Common myeloid progenitor, CD34-positive (primary cell): ENCODE measurements around the gene CPA4.

Source experiments
- CTCF ChIA-PET: fragments of 350-600 bp; sonication (Branson Sonifier 250); formaldehyde crosslinking; loops from one replicate; lab custom pipeline; 2021; ENCODE audit warnings: antibody characterized with exemption; lab: Charles Lee
- POLR2A ChIA-PET: fragments of 350-600 bp; sonication (Branson Sonifier 250); formaldehyde crosslinking; loops from one replicate; lab custom pipeline; 2021; ENCODE audit warnings: antibody characterized with exemption; lab: Charles Lee
- DNase-seq, 3 donors: peaks; one replicate each; pipeline versions ENCODE4 v3.0.0 to v3.0.0-alpha.2; 2013
- H3K27ac ChIP-seq, 2 experiments: 1 replicate in 1 of 2; 2 replicates in 1 of 2; pipeline ENCODE4 v1.7.0; 2013; ENCODE audit warnings: inconsistent platforms in 2 of 2, low read length in 2 of 2, mild to moderate bottlenecking in 2 of 2, low read depth in 1 of 2, moderate library complexity in 1 of 2; ENCODE audit not compliant: severe bottlenecking in 2 of 2, insufficient read depth in 1 of 2, poor library complexity in 1 of 2
- H3K27me3 ChIP-seq, 5 experiments: replicated peaks in 2 of 5; 1 replicate in 3 of 5; 2 replicates in 2 of 5; pipeline versions ENCODE4 v1.6.1 to v1.7.0; 2013; ENCODE audit warnings: low read length in 4 of 5, mild to moderate bottlenecking in 2 of 5, moderate library complexity in 2 of 5, inconsistent platforms in 1 of 5; ENCODE audit not compliant: insufficient read depth in 5 of 5, control insufficient read depth in 4 of 5
- H3K36me3 ChIP-seq, 4 experiments: 1 replicate in 2 of 4; 2 replicates in 2 of 4; pipeline versions ENCODE4 v1.6.1 to v1.7.0; 2013; ENCODE audit warnings: low read length in 3 of 4, control low read depth in 1 of 4, mild to moderate bottlenecking in 1 of 4; ENCODE audit not compliant: control insufficient read depth in 4 of 4, insufficient read depth in 4 of 4
- H3K4me1 ChIP-seq, 4 experiments: 1 replicate in 3 of 4; 2 replicates in 1 of 4; pipeline versions ENCODE4 v1.6.1 to v1.7.1; 2013; ENCODE audit warnings: low read length in 3 of 4, mild to moderate bottlenecking in 3 of 4, control low read depth in 1 of 4, inconsistent platforms in 1 of 4, moderate library complexity in 1 of 4; ENCODE audit not compliant: control insufficient read depth in 4 of 4, insufficient read depth in 4 of 4; ENCODE audit errors: control extremely low read depth in 1 of 4
- H3K4me3 ChIP-seq, 7 experiments: 1 replicate in 4 of 7; 2 replicates in 3 of 7; pipeline versions ENCODE4 v1.5.1 to v1.7.0; 2013; ENCODE audit warnings: mild to moderate bottlenecking in 7 of 7, low read length in 6 of 7, moderate library complexity in 6 of 7, inconsistent platforms in 2 of 7, low read depth in 2 of 7, control low read depth in 1 of 7; ENCODE audit not compliant: insufficient read depth in 4 of 7, control insufficient read depth in 1 of 7; ENCODE audit errors: extremely low read depth in 1 of 7
- H3K9me3 ChIP-seq, 5 experiments: 1 replicate in 4 of 5; 2 replicates in 1 of 5; pipeline versions ENCODE4 v1.6.1 to v1.7.1; 2013; ENCODE audit warnings: low read length in 4 of 5, mild to moderate bottlenecking in 2 of 5, inconsistent platforms in 1 of 5, low read depth in 1 of 5, moderate library complexity in 1 of 5; ENCODE audit not compliant: control insufficient read depth in 4 of 5, insufficient read depth in 2 of 5; ENCODE audit errors: control extremely low read depth in 1 of 5
- WGBS: methylation state at CpG from one replicate; pipeline ENCODE4 v1.1.5; 2013; ENCODE audit not compliant: insufficient coverage; 5-methylcytosine and 5-hydroxymethylcytosine counted together

The CPA4 gene

DNA sequence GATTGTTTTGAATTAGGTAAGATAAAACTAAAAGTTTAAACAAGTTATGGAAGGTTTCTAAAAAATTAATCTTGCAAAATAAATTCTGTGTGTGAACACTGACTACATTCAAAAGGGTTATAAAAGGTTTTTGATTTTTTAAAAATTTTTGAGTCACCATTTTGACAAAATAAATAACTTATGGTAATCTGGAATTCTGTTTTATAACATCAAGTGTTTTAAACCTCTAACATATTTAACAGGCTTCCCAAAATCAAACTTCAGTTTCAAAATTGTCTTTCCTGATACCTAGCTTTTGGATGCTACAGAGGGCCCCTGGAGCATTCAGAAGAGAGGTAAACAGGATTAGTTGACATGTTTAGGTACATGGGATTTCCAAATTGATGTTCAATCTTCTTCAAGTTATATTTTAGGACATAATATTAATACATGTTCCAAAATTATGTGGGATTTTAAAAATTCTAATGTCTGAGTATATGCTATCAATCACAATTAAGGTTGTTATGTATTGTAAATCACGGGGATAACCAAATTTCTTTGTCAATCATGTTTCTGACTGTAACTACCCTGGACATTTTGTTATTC lies 34.4 kb upstream of the CPA4 start:
- H3K4me1 ChIP-seq, result peaks cover 0 to 14% (median 2%) of the 10 kb centered on the region in 4 experiments
- H3K9me3 ChIP-seq, result peaks cover 0 to 57% (median 17%) of the 10 kb centered on the region in 5 experiments
- ChIA-PET CTCF (interaction anchor here (1.4 kb wide), 1 partner anchor 83 kb away, joined by 3 read pairs; no protein-coding TSS in a partner anchor), POLR2A (no interaction called here)
- no peaks in the 10 kb centered on the region for H3K27me3 ChIP-seq
- H3K27ac ChIP-seq, result no peak overlapping the region
- no peak overlapping the region for H3K4me3 ChIP-seq
- H3K36me3 ChIP-seq, result no peaks in the 10 kb centered on the region
- no CpG with 5 or more reads among the region's 1 CpG for WGBS
- DNase-seq, result no peak

DNA sequence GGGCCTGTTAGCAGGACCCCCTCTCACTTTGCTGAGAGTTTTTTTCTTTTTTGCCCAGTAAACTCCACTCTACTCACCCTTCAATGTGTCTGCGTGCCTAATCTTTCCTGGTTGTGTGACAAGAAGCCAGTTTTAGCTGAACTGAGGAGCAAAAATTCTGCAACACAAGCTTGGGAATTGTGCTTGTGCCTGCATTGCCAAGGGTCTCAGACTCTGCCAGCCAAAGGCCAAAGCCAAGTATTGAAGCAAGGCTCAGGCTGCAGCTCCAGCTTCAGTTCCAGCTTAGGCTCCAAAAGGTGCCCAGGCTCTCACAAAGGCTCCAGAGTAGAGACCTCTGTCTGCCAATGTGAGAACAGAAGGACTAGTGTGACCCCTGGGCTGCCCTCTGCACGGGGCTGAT lies 30.5 kb upstream of the CPA4 start:
- WGBS, result 75% methylated on average over 2 of the region's 2 CpGs
- no peak overlapping the region for H3K4me3 ChIP-seq
- ChIA-PET CTCF (no interaction called here), POLR2A (no interaction called here)
- peaks cover 0 to 17% (median 2%) of the 10 kb centered on the region in 4 experiments for H3K4me1 ChIP-seq
- H3K27me3 ChIP-seq, result no peaks in the 10 kb centered on the region
- H3K27ac ChIP-seq, result no peak overlapping the region
- DNase-seq, result no peak
- no peaks in the 10 kb centered on the region for H3K36me3 ChIP-seq
- H3K9me3 ChIP-seq, result peaks cover 0 to 36% (median 9%) of the 10 kb centered on the region in 5 experiments

DNA sequence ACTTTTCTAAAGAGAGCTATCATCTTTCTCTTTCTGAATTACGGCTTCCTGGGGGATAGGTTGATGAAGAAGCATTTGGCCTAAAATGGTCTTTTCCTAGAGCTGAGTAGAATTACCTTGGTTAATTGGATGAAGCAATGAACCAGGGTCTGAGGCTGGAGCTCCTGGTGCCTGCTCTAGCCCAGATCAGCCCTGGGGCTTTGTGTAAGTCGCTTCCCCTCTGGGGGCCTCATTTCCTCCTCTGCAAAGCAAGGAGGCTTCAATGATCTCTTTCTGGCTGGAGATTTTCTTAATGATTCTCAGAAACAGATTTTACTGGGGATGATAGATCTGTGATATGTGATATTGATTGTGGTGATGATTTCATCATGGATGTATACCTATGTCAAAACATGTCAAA lies 29.8 kb upstream of the CPA4 start:
- Histone ChIP-seq H3K27me3 (no peaks in the 10 kb centered on the region), H3K36me3 (no peaks in the 10 kb centered on the region), H3K9me3 (peaks cover 0 to 31% (median 8%) of the 10 kb centered on the region in 5 experiments), H3K4me1 (peaks cover 0 to 17% (median 2%) of the 10 kb centered on the region in 4 experiments), H3K27ac (no peak overlapping the region), H3K4me3 (no peak overlapping the region)
- no peak for DNase-seq
- ChIA-PET CTCF (no interaction called here), POLR2A (no interaction called here)
- 38% methylated on average over 2 of the region's 2 CpGs for WGBS

GRCh38 chr7:130266258-130266960 lies 26.6 kb upstream of the CPA4 start, which contains the start of gene CPA2:
Gene CPA2 (plus strand): TSS chr7:130266863. CDS start chr7:130266882, 19 bp downstream.
- 97% methylated on average over 3 of the region's 3 CpGs for WGBS
- H3K4me1 ChIP-seq, result peaks cover 0 to 17% (median 2%) of the 10 kb centered on the region in 4 experiments
- H3K36me3 ChIP-seq, result no peaks in the 10 kb centered on the region
- no peak for DNase-seq
- peaks cover 0 to 5% (median 1%) of the 10 kb centered on the region in 5 experiments for H3K9me3 ChIP-seq
- POLR2A ChIA-PET, result no interaction called here
- no peaks in the 10 kb centered on the region for H3K27me3 ChIP-seq
- CTCF ChIA-PET, result no interaction called here
- no peak within 1 kb of the TSS for H3K4me3 ChIP-seq
- H3K27ac ChIP-seq, result no peak within 1 kb of the TSS

DNA sequence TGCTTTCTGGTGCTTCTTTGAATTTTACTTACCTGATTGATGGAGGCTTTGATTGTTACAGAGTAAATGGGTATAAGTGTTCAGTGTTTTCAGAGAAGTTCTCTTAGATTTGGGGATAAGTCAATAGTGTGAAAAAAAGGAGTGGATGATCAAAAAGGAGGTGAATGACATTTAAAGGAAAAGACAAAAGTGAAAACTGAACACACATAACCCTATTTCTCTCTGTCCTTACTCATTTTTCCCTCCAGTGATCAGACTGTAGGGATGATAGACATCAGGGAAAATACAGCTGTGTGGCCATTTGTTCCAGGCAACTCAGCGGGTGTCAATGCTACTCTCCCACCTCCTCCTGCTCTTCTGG lies 26.0 kb upstream of the CPA4 start:
- Histone ChIP-seq H3K9me3 (peaks cover 0 to 3% (median 0%) of the 10 kb centered on the region in 5 experiments), H3K4me1 (peaks cover 0 to 20% (median 2%) of the 10 kb centered on the region in 4 experiments), H3K4me3 (no peak overlapping the region), H3K27ac (no peak overlapping the region), H3K36me3 (no peaks in the 10 kb centered on the region), H3K27me3 (no peaks in the 10 kb centered on the region)
- POLR2A ChIA-PET, result no interaction called here
- DNase-seq, result no peak
- CTCF ChIA-PET, result interaction anchor here (1.5 kb wide), 1 partner anchor 28 kb away, joined by 3 read pairs; no protein-coding TSS in a partner anchor
- 86% methylated on average over 1 of the region's 1 CpG for WGBS

- Histone ChIP-seq H3K27me3 (no peaks in the 10 kb centered on the region), H3K4me1 (peaks cover 3 to 19% (median 10%) of the 10 kb centered on the region in 4 experiments), H3K4me3 (no peak overlapping the region), H3K9me3 (peaks cover 0 to 2% (median 0%) of the 10 kb centered on the region in 5 experiments), H3K36me3 (no peaks in the 10 kb centered on the region), H3K27ac (no peak overlapping the region)
- ChIA-PET POLR2A (no interaction called here), CTCF (interaction anchor here (1.5 to 1.6 kb wide), 2 partner anchors 16 to 30 kb away, joined by 3 read pairs; no protein-coding TSS in a partner anchor)
- no peak for DNase-seq
- WGBS, result 69% methylated on average over 2 of the region's 6 CpGs
Observed at GRCh38 chr7:130268463-130269317, 24.3 kb upstream of the CPA4 start.
